Stimulated activated CD4-positive, alpha-beta T cell treated with anti-CD3 and anti-CD28 coated beads, TNF-alpha, amount 100 ng/mL, for 1 hour (primary cell): ENCODE measurements around the gene GPR108.

Source experiments
- DNase-seq, 3 donors: peaks; one replicate each; pipeline ENCODE4 v3.0.0-alpha.2; 2020; ENCODE audit warnings: low read depth in 3 of 3, low spot score in 1 of 3

The GPR108 gene

GRCh38 chr19:6707658-6708018 is 29.7 kb downstream of the GPR108 start:
- no peak for DNase-seq

GRCh38 chr19:6707011-6707657 is 30.2 kb downstream of the GPR108 start:
- no peak for DNase-seq

GRCh38 chr19:6706633-6706958 is 30.8 kb downstream of the GPR108 start:
- no peak for DNase-seq

GRCh38 chr19:6705931-6706632 is 31.3 kb downstream of the GPR108 start:
- DNase-seq, result no peak

- no peak for DNase-seq
These were observed 36.6 kb downstream of the GPR108 start for GRCh38 chr19:6700586-6701316.

GRCh38 chr19:6699935-6700334 is 37.4 kb downstream of the GPR108 start:
- no peak for DNase-seq

- no peak for DNase-seq
These were observed 40.1 kb downstream of the GPR108 start for GRCh38 chr19:6697291-6697690.

GRCh38 chr19:6696239-6696820 is 41.0 kb downstream of the GPR108 start:
- DNase-seq, result no peak

- no peak for DNase-seq
These were observed 43.1 kb downstream of the GPR108 start for GRCh38 chr19:6694147-6694815.

GRCh38 chr19:6693681-6694080 is 43.7 kb downstream of the GPR108 start:
- DNase-seq, result no peak

GRCh38 chr19:6693056-6693471 is 44.3 kb downstream of the GPR108 start:
- no peak for DNase-seq

- DNase-seq, result no peak
These were observed 45.4 kb downstream of the GPR108 start for GRCh38 chr19:6692027-6692426.

GRCh38 chr19:6691342-6691741 is 46.0 kb downstream of the GPR108 start:
- DNase-seq, result no peak

- no peak for DNase-seq
These were observed 47.1 kb downstream of the GPR108 start for GRCh38 chr19:6690160-6690885.

GRCh38 chr19:6687114-6687513 is 50.3 kb downstream of the GPR108 start:
- DNase-seq, result no peak

- no peak for DNase-seq
These were observed 50.8 kb downstream of the GPR108 start for GRCh38 chr19:6686628-6686975.

- DNase-seq, result no peak
These were observed 51.3 kb downstream of the GPR108 start for GRCh38 chr19:6685962-6686627.

GRCh38 chr19:6685482-6685881 is 51.9 kb downstream of the GPR108 start:
- DNase-seq, result no peak

GRCh38 chr19:6683971-6684370 is 53.4 kb downstream of the GPR108 start:
- DNase-seq, result no peak

GRCh38 chr19:6682607-6683128 is 54.7 kb downstream of the GPR108 start:
- no peak for DNase-seq
